SH-SY5Y (cell line): Measurements from ENCODE around the gene ADAMTS2.

Source experiments
- GATA2 ChIP-seq: IDR thresholded peaks from 2 replicates; pipeline ENCODE4 v1.6.1; 2011; ENCODE audit warnings: mild to moderate bottlenecking, low read depth, low read length
- GATA3 ChIP-seq: IDR thresholded peaks from 2 replicates; pipeline ENCODE4 v1.6.1; 2011; ENCODE audit warnings: low read depth, mild to moderate bottlenecking, low read length, moderate library complexity

GRCh38 chr5:179376701-179377420 lies 31.6 kb upstream of the ADAMTS2 start:
- TF ChIP-seq GATA2 = no peak
- TF ChIP-seq GATA3 = no peak
